Stomach (tissue), 9 donors: Measurements from ENCODE around the gene ARPC1A. TPM values are rescaled to one million over a fixed set of nuclear protein-coding genes. Genes with fewer than 3 reads are reported as not detected.

Experiments
- DNase-seq, 2 donors: peaks; one replicate each; pipeline versions ENCODE4 v3.0.0 to v3.0.0-alpha.2; 2013 to 2019
- H3K27ac ChIP-seq, 5 donors: fragments of 200-600 bp in 4 of 5; sonication (generic) in 4 of 5; one replicate each; pipeline ENCODE4 v1.5.1; 2013 to 2019; ENCODE audit warnings: mild to moderate bottlenecking in 1 of 5, moderate library complexity in 1 of 5
- H3K27me3 ChIP-seq, 3 donors: fragments of 200-600 bp; sonication (generic); one replicate each; pipeline ENCODE4 v1.5.1; 2017 to 2019; ENCODE audit warnings: mixed run types in 1 of 3
- H3K36me3 ChIP-seq, 4 donors: fragments of 200-600 bp; sonication (generic); 1 replicate in 3 of 4; 2 replicates in 1 of 4; pipeline ENCODE4 v1.5.1; 2016 to 2019
- H3K4me1 ChIP-seq, 4 donors: fragments of 200-600 bp; sonication (generic); one replicate each; pipeline ENCODE4 v1.5.1; 2016 to 2019
- H3K4me3 ChIP-seq, 4 donors: fragments of 200-600 bp; sonication (generic) in 3 of 4; one replicate each; pipeline ENCODE4 v1.5.1; 2016 to 2019; ENCODE audit warnings: mild to moderate bottlenecking in 1 of 4
- H3K9me3 ChIP-seq, 4 donors: fragments of 200-600 bp; sonication (generic); one replicate each; pipeline ENCODE4 v1.5.1; 2016 to 2019
- CTCF ChIP-seq, 7 experiments: fragments of 450-650 bp in 4 of 7; fragments of 200-600 bp in 3 of 7; sonication (generic) in 3 of 7; IDR thresholded peaks; one replicate each; pipeline ENCODE4 v1.5.1; 2016 to 2019; ENCODE audit warnings: antibody characterized with exemption in 7 of 7, control low read depth in 2 of 7, mild to moderate bottlenecking in 1 of 7
- EP300 ChIP-seq: sonication (generic); formaldehyde crosslinking; IDR thresholded peaks from one replicate; pipeline ENCODE4 v1.6.1; 2017; ENCODE audit warnings: antibody characterized with exemption
- POLR2A ChIP-seq, 4 donors: fragments of 450-650 bp; IDR thresholded peaks; one replicate each; pipeline ENCODE4 v1.6.1; 2016; ENCODE audit warnings: antibody characterized with exemption in 4 of 4, control low read depth in 2 of 4, mild to moderate bottlenecking in 1 of 4, moderate library complexity in 1 of 4
- POLR2AphosphoS5 ChIP-seq, 3 donors: sonication (generic); formaldehyde crosslinking; IDR thresholded peaks; one replicate each; pipeline ENCODE4 v1.6.1; 2016; ENCODE audit warnings: antibody characterized with exemption in 3 of 3
- WGBS, 5 donors: extraction: QIAGEN DNeasy Blood & Tissue Kit in 3 of 5; methylation state at CpG; one replicate each; pipeline versions ENCODE4 v1.1.5 to v1.1.7; 2013 to 2018; 5-methylcytosine and 5-hydroxymethylcytosine counted together
- intact Hi-C: fragments of 100-400 bp; cut with DNase I; formaldehyde crosslinking; loops from one replicate; pipeline ENCODE4 v1.15.1; 2023; ENCODE audit warnings: low total_unique reads
- polyA plus RNA-seq, 3 donors: library from polyadenylated mRNA; stranded (reverse); fragments of 200-250 nt; gene quantifications; one replicate each; pipeline ENCODE4 v1.2.3, GENCODE V29; 2013
- total RNA-seq, 5 donors: library from RNA; depleted of rRNA; stranded (reverse); fragments of >200 nt; gene quantifications; one replicate each; pipeline versions ENCODE4 v1.1.0 to v1.2.3, GENCODE V29; 2014 to 2016
- donor health status: healthy with polysubstance abuse.
- donor health status: Bipolar disorder and iron deficiency.
- donor health status: healthy.

ARPC1A gene
- total and polyA plus RNA-seq, 8 donors = 93.3 to 344 (median 142) TPM

- H3K36me3 ChIP-seq = no peaks in the 10 kb centered on the region
- peak; percentile 57 to 78 for DNase-seq
- intact Hi-C loops = no loop called here
- H3K27ac ChIP-seq = peak overlapping the region; percentile 42 to 76 (median 56)
- peaks cover 0 to 7% (median 1%) of the 10 kb centered on the region in 4 donors for H3K9me3 ChIP-seq
- peaks cover 0 to 12% (median 8%) of the 10 kb centered on the region in 4 donors for H3K4me1 ChIP-seq
- no peak for TF ChIP-seq EP300
- TF ChIP-seq POLR2A (IDR thresholded peaks at IDR 0.05) = no peak
- no peak for TF ChIP-seq POLR2AphosphoS5 (IDR thresholded peaks at IDR 0.05)
- no peak for TF ChIP-seq CTCF (IDR thresholded peaks at IDR 0.05)
- 42 to 70% (median 59%) methylated on average over 7 of the region's 7 CpGs for WGBS, 5 donors
- H3K4me3 ChIP-seq = no peak overlapping the region
- no peaks in the 10 kb centered on the region for H3K27me3 ChIP-seq
Measured at GRCh38 chr7:99308461-99309074, 17.1 kb upstream of the ARPC1A start.

- Histone ChIP-seq H3K9me3 (peaks cover 0 to 7% (median 1%) of the 10 kb centered on the region in 4 donors), H3K27ac (peak overlapping the region; percentile 55 to 76 (median 57)), H3K4me3 (no peak overlapping the region), H3K4me1 (peaks cover 0 to 12% (median 8%) of the 10 kb centered on the region in 4 donors), H3K27me3 (no peaks in the 10 kb centered on the region), H3K36me3 (no peaks in the 10 kb centered on the region)
- TF ChIP-seq EP300 = no peak
- no peak for TF ChIP-seq CTCF (IDR thresholded peaks at IDR 0.05)
- no peak for TF ChIP-seq POLR2A (IDR thresholded peaks at IDR 0.05)
- TF ChIP-seq POLR2AphosphoS5 (IDR thresholded peaks at IDR 0.05) = peak in 1 of 3 donors; percentile 69
- 29 to 60% (median 51%) methylated on average over 7 of the region's 7 CpGs for WGBS, 5 donors
- intact Hi-C loops = no loop called here
- peak; percentile 31 to 71 for DNase-seq
Measured at GRCh38 chr7:99309111-99309510, 16.6 kb upstream of the ARPC1A start.

GRCh38 chr7:99310004-99310403 lies 15.7 kb upstream of the ARPC1A start:
- 95 to 97% (median 96%) methylated on average over 4 of the region's 4 CpGs for WGBS, 5 donors
- Histone ChIP-seq H3K27ac (peak overlapping the region in 3 of 5 donors; percentile 53 to 76 (median 55)), H3K9me3 (peaks cover 0 to 7% (median 1%) of the 10 kb centered on the region in 4 donors), H3K4me1 (peaks cover 0 to 12% (median 8%) of the 10 kb centered on the region in 4 donors), H3K27me3 (no peaks in the 10 kb centered on the region), H3K36me3 (no peaks in the 10 kb centered on the region), H3K4me3 (no peak overlapping the region)
- TF ChIP-seq EP300 = no peak
- TF ChIP-seq CTCF (IDR thresholded peaks at IDR 0.05) = no peak
- TF ChIP-seq POLR2AphosphoS5 (IDR thresholded peaks at IDR 0.05) = no peak
- no peak for TF ChIP-seq POLR2A (IDR thresholded peaks at IDR 0.05)
- no peak for DNase-seq
- intact Hi-C loops = loop anchor here (5.0 kb wide), 1 partner anchor 273 kb away; no protein-coding TSS in a partner anchor

GRCh38 chr7:99311702-99312101 lies 14.0 kb upstream of the ARPC1A start:
- Histone ChIP-seq H3K4me3 (no peak overlapping the region), H3K27me3 (no peaks in the 10 kb centered on the region), H3K4me1 (peaks cover 0 to 12% (median 8%) of the 10 kb centered on the region in 4 donors), H3K36me3 (no peaks in the 10 kb centered on the region), H3K27ac (no peak overlapping the region), H3K9me3 (peaks cover 0 to 7% (median 1%) of the 10 kb centered on the region in 4 donors)
- WGBS, 5 donors = 84 to 94% (median 92%) methylated on average over 9 of the region's 9 CpGs
- no peak for DNase-seq
- intact Hi-C loops = loop anchor here (5.0 kb wide), 1 partner anchor 274 kb away; no protein-coding TSS in a partner anchor
- TF ChIP-seq CTCF (IDR thresholded peaks at IDR 0.05) = no peak
- TF ChIP-seq EP300 = no peak
- TF ChIP-seq POLR2AphosphoS5 (IDR thresholded peaks at IDR 0.05) = no peak
- TF ChIP-seq POLR2A (IDR thresholded peaks at IDR 0.05) = no peak
